ENCODE data around the gene ICA1.

DNA sequence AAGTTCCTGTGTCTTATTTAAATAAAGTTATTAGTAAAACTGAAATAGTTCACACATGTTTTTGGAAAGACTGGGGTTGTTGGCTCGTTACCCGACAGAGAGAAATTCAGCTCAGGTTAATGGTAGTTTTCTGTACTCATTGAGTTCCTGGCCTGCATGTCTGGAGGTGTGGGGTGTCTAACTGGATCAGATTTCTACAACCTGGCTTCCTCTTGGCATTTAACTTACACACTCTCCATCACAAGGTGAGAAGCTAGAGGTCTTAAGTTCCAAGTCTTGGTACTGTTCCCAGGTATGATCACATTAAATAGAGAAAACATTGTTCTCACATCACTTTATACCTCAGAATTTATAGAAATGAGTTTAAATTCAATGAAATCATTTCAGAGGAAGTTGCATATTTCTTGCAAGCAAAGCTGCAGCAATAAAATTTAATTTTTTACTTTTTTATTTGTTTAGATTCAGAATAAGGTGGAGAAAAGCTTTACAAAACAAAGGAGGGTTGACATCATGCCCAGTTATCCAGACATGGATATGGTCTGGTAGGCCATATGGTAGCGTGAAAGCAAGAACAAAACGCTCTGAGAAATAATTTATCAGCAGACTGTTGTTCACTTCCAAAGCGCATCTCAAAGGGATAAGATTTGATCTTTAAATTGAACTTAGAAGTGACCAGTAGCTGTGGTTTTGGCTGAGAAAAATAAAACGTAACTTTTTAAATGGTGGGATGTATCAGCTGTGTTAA, 172.8 kb downstream of the ICA1 start:
- TF ChIP-seq EZH2 (IDR thresholded peaks at IDR 0.05) (no peak), POLR2AphosphoS5 (IDR thresholded peaks at IDR 0.05; ENCODE audit: borderline replicate concordance, low read depth, low read length) (no peak), FOXP2 (optimal IDR thresholded peaks at IDR 0.05; ENCODE audit: control extremely low read depth, extremely low read length, insufficient read depth) (no peak)

Data from SK-N-MC (cell line).